HG03571 (cell line): ENCODE results near the gene ELOVL6.

ENCODE experiments used
- ATAC-seq: cut with Tn5 transposase; IDR thresholded peaks from one replicate; pipeline ENCODE4 v1.9.1; 2021; ENCODE audit not compliant: unreplicated experiment

ELOVL6 gene

GRCh38 chr4:109998867-109999584 lies 199.4 kb downstream of the ELOVL6 start:
- ATAC-seq, result peak; percentile 34

DNA sequence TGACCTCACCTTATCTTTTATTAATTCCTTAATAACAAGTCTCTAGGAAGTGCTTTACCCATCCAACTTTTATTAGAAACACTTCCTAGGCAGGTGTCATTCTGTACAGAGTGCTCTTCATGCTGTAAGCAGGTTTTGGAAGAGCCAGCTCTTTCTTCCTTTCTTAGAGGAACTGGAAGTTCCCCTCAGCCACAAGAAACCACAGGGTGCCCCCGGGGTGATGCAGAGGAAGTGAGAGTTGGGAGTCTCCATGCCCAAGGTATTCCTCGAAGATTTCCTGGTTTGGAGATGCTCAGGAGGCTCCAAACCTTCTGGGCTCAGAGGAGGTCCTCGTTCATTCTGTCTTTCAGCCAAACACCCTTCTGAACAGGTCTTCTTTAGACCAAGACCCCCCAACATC lies 201.9 kb downstream of the ELOVL6 start:
- no peak for ATAC-seq
